Neural crest cell (in vitro differentiated cells): ENCODE results near the gene CCDC77. TPM values are rescaled to one million over a fixed set of nuclear protein-coding genes. Genes with fewer than 3 reads are reported as not detected.
"Not testable (repeated sequence)": the region's sequence is repeated elsewhere in the genome, so short reads cannot be mapped to it uniquely, and the experiment has no call there.

Source experiments
- DNase-seq: peaks from one replicate; pipeline ENCODE4 v3.0.0; 2021; ENCODE audit warnings: low read depth, mixed read lengths, low spot score
- H3K27ac Mint-ChIP-seq: one replicate; pipeline ENCODE4 v1.8.0; 2021; ENCODE audit warnings: mild to moderate bottlenecking, mixed read lengths; ENCODE audit not compliant: unreplicated experiment
- H3K27me3 Mint-ChIP-seq: 2 replicates; pipeline ENCODE4 v1.8.0; 2021; ENCODE audit warnings: low read depth, mild to moderate bottlenecking, mixed read lengths
- H3K36me3 Mint-ChIP-seq: 2 replicates; pipeline ENCODE4 v1.8.0; 2021; ENCODE audit warnings: low read depth, mild to moderate bottlenecking, mixed read lengths
- H3K4me1 Mint-ChIP-seq: 2 replicates; pipeline ENCODE4 v1.8.0; 2021; ENCODE audit warnings: mixed read lengths
- H3K4me3 Mint-ChIP-seq: one replicate; pipeline ENCODE4 v1.8.0; 2021; ENCODE audit warnings: mild to moderate bottlenecking, mixed read lengths
- H3K9me3 Mint-ChIP-seq: 2 replicates; pipeline ENCODE4 v1.8.0; 2021; ENCODE audit warnings: mixed read lengths
- total RNA-seq: library from RNA; stranded (reverse); gene quantifications from 2 replicates; pipeline ENCODE4 v1.2.1, GENCODE V29; 2021
- TF ChIP-seq, protein P1 (sequence below): fragments of 200-600 bp; sonication (generic); conservative IDR thresholded peaks from 2 replicates; pipeline ENCODE4 v1.5.0; 2021; ENCODE audit warnings: antibody characterized with exemption, mild to moderate bottlenecking

CCDC77 gene
- total RNA-seq, 1 donor from 2014 or later = 28.6 TPM

DNA sequence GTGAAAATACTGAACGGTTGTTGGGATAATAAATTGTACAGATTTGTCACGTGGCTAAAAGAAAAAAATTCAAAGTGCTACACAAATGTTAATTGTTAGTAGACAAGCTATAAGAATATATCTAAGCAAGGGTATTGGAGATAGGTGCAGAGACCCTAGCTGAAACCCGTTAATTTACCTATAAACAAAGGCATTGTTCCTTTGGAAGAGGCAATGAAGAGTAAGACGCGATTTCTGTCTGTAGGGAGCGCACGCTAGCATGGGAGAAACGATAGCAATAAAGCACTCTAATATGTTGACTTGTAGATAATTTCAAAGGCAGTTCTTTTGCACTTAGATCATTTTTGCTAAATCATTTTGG is 565 bp downstream of the CCDC77 start:
- Mint-ChIP-seq H3K27ac (no peak overlapping the region), H3K4me3 (no peak overlapping the region), H3K9me3 (no peaks in the 10 kb centered on the region), H3K36me3 (peaks cover 6% of the 10 kb centered on the region), H3K4me1 (peaks cover 8% of the 10 kb centered on the region), H3K27me3 (no peaks in the 10 kb centered on the region)
- DNase-seq = no peak
- TF ChIP-seq, protein P1, sequence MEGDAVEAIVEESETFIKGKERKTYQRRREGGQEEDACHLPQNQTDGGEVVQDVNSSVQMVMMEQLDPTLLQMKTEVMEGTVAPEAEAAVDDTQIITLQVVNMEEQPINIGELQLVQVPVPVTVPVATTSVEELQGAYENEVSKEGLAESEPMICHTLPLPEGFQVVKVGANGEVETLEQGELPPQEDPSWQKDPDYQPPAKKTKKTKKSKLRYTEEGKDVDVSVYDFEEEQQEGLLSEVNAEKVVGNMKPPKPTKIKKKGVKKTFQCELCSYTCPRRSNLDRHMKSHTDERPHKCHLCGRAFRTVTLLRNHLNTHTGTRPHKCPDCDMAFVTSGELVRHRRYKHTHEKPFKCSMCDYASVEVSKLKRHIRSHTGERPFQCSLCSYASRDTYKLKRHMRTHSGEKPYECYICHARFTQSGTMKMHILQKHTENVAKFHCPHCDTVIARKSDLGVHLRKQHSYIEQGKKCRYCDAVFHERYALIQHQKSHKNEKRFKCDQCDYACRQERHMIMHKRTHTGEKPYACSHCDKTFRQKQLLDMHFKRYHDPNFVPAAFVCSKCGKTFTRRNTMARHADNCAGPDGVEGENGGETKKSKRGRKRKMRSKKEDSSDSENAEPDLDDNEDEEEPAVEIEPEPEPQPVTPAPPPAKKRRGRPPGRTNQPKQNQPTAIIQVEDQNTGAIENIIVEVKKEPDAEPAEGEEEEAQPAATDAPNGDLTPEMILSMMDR = peak; percentile 56

DNA sequence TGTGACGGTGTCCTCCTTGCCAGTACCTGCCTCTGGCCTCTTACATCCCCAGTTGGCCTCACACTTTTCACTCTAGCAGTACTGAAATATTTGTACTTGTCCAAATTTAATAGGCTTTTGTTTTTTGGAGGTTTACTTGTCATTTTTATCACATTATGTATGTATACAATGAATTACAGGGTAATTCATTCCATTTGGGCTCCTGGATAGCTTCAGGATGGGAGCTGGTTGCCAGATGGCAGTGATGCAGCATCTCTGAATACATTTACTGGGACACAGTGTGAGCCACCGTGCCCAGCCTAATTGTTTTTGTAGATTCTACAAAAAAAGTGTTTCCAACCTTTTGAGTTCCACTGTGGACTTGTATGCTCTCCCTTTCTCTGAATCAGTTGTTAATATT is 13.4 kb downstream of the CCDC77 start:
- no peaks in the 10 kb centered on the region for H3K9me3 Mint-ChIP-seq
- no peak overlapping the region for H3K27ac Mint-ChIP-seq
- TF ChIP-seq, protein P1 = no peak
- H3K4me3 Mint-ChIP-seq = no peak overlapping the region
- DNase-seq = no peak
- H3K4me1 Mint-ChIP-seq = no peaks in the 10 kb centered on the region
- H3K27me3 Mint-ChIP-seq = no peaks in the 10 kb centered on the region
- H3K36me3 Mint-ChIP-seq = peaks cover 20% of the 10 kb centered on the region

DNA sequence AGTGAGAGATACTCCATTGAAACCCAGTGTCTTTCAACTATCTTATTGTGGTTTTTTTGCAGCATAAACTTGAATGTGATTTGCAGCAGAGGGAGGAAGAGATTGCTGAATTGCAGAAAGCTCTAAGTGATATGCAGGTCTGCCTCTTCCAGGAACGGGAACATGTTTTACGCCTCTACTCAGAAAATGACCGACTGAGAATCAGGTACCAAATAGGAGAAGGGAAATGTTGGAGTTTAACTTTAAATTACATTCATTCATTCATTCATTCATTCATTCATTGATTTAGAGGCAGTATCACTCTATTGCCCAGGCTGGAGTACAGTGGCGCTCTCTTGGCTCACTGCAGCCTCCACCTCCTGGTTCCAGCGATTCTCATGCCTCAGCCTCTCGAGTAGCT is 17.0 kb downstream of the CCDC77 start:
- H3K27ac Mint-ChIP-seq = no peak overlapping the region
- no peak for DNase-seq
- H3K4me1 Mint-ChIP-seq = no peaks in the 10 kb centered on the region
- H3K9me3 Mint-ChIP-seq = no peaks in the 10 kb centered on the region
- TF ChIP-seq, protein P1 = no peak
- H3K4me3 Mint-ChIP-seq = no peak overlapping the region
- H3K36me3 Mint-ChIP-seq = peaks cover 18% of the 10 kb centered on the region
- H3K27me3 Mint-ChIP-seq = no peaks in the 10 kb centered on the region

DNA sequence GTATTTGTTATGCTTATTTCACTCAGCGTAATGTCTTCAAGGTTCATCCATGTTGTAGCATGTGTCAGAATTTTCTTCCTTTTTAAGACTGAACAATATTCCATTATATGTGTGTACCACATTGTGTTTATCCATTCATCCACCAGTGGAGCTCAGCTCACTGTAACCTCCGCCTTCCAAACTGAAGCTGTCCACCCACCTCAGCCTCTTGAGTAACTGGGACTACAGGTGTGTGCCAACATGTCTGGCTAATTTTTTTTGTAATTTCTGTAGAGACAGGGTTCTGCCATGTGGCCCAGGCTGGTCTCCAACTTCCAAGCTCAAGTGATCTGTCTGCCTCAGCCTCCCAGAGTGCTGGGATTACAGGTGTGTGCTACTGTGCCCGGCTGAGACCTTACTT is 21.1 kb downstream of the CCDC77 start:
- H3K4me1 Mint-ChIP-seq = no peaks in the 10 kb centered on the region
- H3K27me3 Mint-ChIP-seq = no peaks in the 10 kb centered on the region
- no peak overlapping the region for H3K27ac Mint-ChIP-seq
- TF ChIP-seq, protein P1 = no peak
- H3K4me3 Mint-ChIP-seq = no peak overlapping the region
- no peaks in the 10 kb centered on the region for H3K9me3 Mint-ChIP-seq
- H3K36me3 Mint-ChIP-seq = peaks cover 8% of the 10 kb centered on the region
- DNase-seq = no peak

DNA sequence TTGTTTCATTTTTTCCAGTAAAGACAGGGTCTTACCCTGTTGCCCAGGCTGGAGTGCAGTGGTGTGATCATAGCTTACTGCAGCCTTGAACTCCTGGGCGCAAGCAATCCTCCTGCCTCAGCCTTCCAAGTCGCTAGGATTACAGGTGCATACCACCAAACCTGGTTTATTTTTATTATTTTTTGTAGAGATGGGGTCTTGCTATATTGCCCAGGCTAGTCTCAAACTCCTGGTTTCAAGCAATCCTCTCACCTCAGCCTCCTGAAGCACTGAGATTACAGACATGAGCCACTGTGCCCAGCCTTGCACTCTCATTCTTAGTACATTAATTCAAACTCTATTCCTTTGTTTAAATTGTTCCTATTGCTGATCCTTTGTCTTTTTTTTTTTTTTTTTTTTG is 34.3 kb downstream of the CCDC77 start:
- H3K9me3 Mint-ChIP-seq, H3K27ac Mint-ChIP-seq, DNase-seq, H3K4me3 Mint-ChIP-seq, H3K27me3 Mint-ChIP-seq, H3K4me1 Mint-ChIP-seq: not testable (repeated sequence)
- peaks cover 11% of the 10 kb centered on the region for H3K36me3 Mint-ChIP-seq

DNA sequence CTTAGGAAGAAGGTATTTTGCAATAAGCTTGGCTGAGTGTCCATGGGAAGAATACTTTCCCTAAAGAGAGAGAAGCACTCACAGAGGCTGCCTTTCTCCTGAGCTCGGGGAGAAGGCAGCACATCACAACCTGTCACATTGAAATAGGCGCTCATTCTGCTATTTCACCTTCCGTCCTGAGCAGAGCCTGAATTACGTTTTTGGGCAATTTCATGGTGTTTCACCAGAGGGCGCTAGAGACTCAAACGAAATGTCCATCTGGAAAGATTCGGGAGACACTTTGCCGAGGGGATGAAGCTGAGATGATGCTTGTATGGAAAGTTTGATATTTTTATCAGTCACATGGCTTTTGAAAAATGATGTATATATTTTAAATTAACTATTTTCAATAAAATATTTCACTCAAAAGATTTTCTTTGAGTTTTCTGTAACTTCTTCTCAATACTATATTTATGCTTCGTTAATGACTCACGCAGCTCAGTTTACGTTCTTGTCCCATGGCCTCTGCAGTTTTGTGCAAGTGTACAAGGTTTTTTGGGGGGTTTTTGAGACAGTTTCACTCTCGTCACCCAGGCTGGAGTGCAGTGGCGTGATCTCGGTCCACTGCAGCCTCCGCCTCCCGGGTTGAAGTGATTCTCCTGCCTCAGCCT is 40.9 kb downstream of the CCDC77 start:
- Mint-ChIP-seq H3K4me1 (no peaks in the 10 kb centered on the region), H3K9me3 (no peaks in the 10 kb centered on the region), H3K4me3 (no peak overlapping the region), H3K27me3 (no peaks in the 10 kb centered on the region), H3K27ac (no peak overlapping the region), H3K36me3 (peaks cover 8% of the 10 kb centered on the region)
- peak; percentile 79 for DNase-seq
- TF ChIP-seq, protein P1 = peak; percentile 93
